ENCODE data around the gene EXOC6B. TPM values are rescaled to one million over a fixed set of nuclear protein-coding genes. Genes with fewer than 3 reads are reported as not detected.

The EXOC6B gene
- total RNA-seq, 1 donor from 2014 or later, result 46.1 TPM

DNA sequence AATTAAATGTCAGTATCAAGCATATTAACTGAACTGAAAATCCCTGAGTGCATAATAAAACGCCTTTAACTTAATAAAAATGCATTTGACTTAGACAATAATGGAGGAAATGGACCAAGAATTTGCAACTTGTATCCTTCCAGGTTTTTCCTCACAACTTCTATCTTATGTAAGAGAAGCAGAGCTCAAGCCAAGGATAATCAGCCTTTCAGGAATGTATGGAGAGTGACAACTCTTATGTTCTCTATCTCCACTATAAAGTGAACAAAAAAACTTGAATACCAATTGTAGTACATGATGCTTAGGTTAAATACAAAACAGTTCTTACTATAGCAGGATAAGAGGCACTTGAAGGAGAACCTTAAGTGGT lies 613.4 kb downstream of the EXOC6B start:
- peaks cover 5% of the 10 kb centered on the region for H3K36me3 Mint-ChIP-seq
- no peak for DNase-seq (ENCODE audit: extremely low spot score, unreplicated experiment)
- H3K4me1 Mint-ChIP-seq (ENCODE audit: unreplicated experiment), result peaks cover 26% of the 10 kb centered on the region
- no peak overlapping the region for H3K4me3 Mint-ChIP-seq
- TF ChIP-seq, protein P1, sequence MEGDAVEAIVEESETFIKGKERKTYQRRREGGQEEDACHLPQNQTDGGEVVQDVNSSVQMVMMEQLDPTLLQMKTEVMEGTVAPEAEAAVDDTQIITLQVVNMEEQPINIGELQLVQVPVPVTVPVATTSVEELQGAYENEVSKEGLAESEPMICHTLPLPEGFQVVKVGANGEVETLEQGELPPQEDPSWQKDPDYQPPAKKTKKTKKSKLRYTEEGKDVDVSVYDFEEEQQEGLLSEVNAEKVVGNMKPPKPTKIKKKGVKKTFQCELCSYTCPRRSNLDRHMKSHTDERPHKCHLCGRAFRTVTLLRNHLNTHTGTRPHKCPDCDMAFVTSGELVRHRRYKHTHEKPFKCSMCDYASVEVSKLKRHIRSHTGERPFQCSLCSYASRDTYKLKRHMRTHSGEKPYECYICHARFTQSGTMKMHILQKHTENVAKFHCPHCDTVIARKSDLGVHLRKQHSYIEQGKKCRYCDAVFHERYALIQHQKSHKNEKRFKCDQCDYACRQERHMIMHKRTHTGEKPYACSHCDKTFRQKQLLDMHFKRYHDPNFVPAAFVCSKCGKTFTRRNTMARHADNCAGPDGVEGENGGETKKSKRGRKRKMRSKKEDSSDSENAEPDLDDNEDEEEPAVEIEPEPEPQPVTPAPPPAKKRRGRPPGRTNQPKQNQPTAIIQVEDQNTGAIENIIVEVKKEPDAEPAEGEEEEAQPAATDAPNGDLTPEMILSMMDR (conservative IDR thresholded peaks at IDR 0.05), result no peak
- H3K9me3 Mint-ChIP-seq, result peaks cover 5% of the 10 kb centered on the region
- no peaks in the 10 kb centered on the region for H3K27me3 Mint-ChIP-seq
- peak overlapping the region; percentile 51 for H3K27ac Mint-ChIP-seq

DNA sequence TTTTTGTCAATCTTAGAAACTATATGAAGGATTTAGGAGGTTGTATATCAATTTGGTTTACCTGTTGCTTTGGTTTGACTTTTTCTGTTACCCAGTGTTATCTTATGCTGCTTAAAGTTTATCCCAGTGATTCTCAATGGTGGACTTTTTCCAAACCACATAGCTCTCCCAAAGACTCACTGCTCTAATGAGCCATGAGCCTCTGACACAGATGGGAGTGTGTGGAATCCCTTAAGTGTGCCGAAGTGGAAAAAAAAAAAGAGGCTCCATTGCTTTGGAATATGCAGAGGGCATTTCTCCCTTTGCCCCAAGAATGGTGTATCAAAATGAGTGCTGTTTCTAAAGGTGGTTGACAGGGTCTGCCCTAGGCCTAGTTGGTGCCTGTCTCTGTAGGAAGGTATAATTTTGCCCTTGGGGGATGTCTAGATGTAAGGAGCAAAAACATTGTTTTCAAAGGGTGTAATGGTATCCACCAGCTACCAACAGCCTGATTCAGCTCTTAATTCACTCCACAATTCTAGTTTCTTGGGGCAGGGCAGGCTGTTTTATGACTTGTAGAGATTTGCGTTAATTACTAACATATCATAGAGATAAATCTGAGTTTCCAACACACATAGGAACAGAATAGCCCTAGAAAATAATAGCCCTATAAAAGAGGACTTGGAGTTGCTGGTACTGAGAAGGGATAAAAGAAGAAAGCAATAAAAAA lies 613.9 kb downstream of the EXOC6B start:
- DNase-seq (ENCODE audit: extremely low spot score, unreplicated experiment), result no peak
- H3K9me3 Mint-ChIP-seq, result peaks cover 5% of the 10 kb centered on the region
- H3K4me3 Mint-ChIP-seq, result no peak overlapping the region
- no peaks in the 10 kb centered on the region for H3K27me3 Mint-ChIP-seq
- H3K27ac Mint-ChIP-seq, result peak overlapping the region; percentile 51
- TF ChIP-seq, protein P1 (conservative IDR thresholded peaks at IDR 0.05), result no peak
- peaks cover 26% of the 10 kb centered on the region for H3K4me1 Mint-ChIP-seq (ENCODE audit: unreplicated experiment)
- peaks cover 5% of the 10 kb centered on the region for H3K36me3 Mint-ChIP-seq

DNA sequence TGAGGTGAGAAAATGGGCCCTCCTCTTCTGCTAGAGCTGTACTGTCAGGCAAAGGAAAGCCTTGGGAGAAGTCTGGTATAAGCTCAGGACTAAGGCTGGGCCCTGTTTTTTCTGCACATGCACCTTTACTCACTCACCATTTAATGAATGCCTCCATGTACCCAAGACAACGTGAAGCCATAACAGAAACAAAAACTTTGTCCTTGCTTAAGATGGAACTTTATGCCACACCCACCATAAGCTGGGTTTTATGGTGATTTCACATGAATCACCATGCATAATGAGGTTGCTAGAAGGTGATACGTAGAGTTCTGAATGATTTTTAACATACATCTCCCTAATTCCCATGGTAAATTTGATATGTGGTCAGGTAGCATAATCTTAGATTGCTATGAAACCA lies 614.5 kb downstream of the EXOC6B start:
- H3K4me1 Mint-ChIP-seq (ENCODE audit: unreplicated experiment), result peaks cover 28% of the 10 kb centered on the region
- H3K27me3 Mint-ChIP-seq, result no peaks in the 10 kb centered on the region
- H3K9me3 Mint-ChIP-seq, result peaks cover 5% of the 10 kb centered on the region
- H3K27ac Mint-ChIP-seq, result no peak overlapping the region
- H3K4me3 Mint-ChIP-seq, result no peak overlapping the region
- H3K36me3 Mint-ChIP-seq, result peaks cover 5% of the 10 kb centered on the region
- no peak for DNase-seq (ENCODE audit: extremely low spot score, unreplicated experiment)
- TF ChIP-seq, protein P1 (conservative IDR thresholded peaks at IDR 0.05), result no peak

DNA sequence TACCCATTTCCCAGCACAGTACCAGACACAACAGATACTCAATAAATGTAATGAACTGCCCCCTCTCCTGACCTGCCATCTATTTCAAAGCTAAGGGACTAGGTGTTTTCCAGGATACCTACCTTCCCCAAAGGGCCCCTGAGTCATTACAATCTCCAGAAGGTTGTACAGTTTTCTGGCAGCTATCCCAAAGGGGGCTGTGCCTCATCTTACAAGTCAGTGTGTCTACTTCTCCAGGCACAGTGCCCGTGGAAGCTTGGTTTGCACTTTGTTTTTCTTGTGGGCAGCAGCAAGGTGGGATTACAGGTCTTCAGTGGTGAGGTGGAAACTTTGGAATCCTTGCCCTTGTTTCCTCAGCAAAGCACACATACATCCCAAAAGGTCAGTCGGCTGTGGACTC lies 615.4 kb downstream of the EXOC6B start:
- H3K4me3 Mint-ChIP-seq, result no peak overlapping the region

DNA sequence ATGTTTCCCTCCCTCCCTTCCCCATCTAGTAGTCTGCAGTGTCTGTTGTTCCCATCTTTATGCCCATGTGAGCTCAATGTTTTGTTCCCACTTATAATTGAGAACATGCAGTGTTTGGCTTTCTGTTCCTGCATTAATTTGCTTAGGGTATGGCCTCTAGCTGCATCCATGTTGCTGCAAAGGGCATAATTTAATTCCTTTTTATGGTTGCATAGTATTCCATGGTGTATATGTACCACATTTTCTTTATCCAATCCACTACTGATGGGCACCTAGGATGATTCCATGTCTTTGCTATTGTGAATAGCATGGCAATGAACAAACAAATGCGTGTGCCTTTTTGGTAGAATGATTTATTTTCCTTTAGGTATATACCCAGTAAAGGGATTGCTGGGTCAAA lies 617.6 kb downstream of the EXOC6B start:
- Mint-ChIP-seq H3K9me3 (no peaks in the 10 kb centered on the region), H3K36me3 (no peaks in the 10 kb centered on the region), H3K4me1 (ENCODE audit: unreplicated experiment) (peaks cover 48% of the 10 kb centered on the region), H3K27me3 (no peaks in the 10 kb centered on the region), H3K4me3 (no peak overlapping the region), H3K27ac (no peak overlapping the region)
- TF ChIP-seq, protein P1 (conservative IDR thresholded peaks at IDR 0.05), result no peak
- DNase-seq (ENCODE audit: extremely low spot score, unreplicated experiment), result no peak

More for the DNA sequence above, 615.4 kb downstream of the EXOC6B start:
- Mint-ChIP-seq H3K27me3 (no peaks in the 10 kb centered on the region), H3K36me3 (peaks cover 5% of the 10 kb centered on the region), H3K27ac (no peak overlapping the region), H3K4me1 (ENCODE audit: unreplicated experiment) (peaks cover 37% of the 10 kb centered on the region), H3K9me3 (no peaks in the 10 kb centered on the region)
- DNase-seq (ENCODE audit: extremely low spot score, unreplicated experiment), result no peak
- TF ChIP-seq, protein P1 (conservative IDR thresholded peaks at IDR 0.05), result no peak
